Nucleus accumbens (tissue), 56 donors: ENCODE data around the gene LTO1.
"Not testable (repeated sequence)": the region's sequence is repeated elsewhere in the genome, so short reads cannot be mapped to it uniquely, and the experiment has no call there.

ENCODE experiments used
- DNase-seq, 56 donors: peaks; one replicate each; lab custom pipeline; 2025; lab: John Stamatoyannopoulos, UW

Gene LTO1

DNA sequence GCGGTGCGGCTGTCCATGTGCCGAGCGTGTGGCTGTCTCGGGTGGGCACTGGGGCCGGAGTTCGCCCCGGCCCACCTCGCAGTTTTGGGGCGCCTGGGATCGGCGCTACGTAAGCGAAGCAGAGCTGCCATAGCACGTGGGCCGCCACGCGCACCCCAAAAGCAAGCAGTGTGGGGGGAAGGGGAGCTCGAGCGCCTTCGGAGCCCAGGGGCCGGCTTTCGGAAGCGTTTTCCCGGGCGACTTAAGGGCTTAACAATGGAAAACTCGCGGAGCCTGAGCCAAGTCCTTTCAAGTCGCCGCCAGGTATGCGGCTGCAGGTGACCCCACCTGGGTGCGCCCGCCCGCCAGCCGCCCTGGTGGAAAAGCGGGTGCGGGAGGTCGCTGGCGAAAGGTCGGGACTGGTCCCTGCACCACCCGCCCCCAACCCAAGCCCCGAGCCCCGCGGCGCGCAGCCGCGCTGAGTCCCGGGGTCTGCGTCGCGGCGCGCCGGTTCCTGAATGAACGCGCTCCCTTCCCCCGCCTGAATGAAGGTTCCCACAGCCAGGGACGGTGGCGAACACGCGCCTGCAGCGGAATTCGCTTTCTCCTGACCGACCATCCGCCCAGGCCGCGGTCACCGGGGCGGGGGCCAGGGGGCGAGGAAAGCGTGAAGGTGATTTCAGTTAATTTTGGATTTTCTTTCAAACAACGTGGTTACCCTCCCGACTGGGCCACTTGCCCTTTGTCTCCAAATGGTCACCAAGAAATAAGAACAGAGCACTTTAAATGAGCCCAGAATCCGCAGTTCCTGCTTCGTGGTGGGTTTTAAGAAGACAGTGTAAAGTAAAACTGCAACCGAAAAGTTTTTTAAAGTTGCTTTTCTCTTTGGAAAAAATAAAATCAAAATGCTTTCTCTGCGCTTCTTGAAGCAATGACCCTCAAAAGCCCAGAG is 36.9 kb downstream of the LTO1 start:
- DNase-seq, result no peak

DNA sequence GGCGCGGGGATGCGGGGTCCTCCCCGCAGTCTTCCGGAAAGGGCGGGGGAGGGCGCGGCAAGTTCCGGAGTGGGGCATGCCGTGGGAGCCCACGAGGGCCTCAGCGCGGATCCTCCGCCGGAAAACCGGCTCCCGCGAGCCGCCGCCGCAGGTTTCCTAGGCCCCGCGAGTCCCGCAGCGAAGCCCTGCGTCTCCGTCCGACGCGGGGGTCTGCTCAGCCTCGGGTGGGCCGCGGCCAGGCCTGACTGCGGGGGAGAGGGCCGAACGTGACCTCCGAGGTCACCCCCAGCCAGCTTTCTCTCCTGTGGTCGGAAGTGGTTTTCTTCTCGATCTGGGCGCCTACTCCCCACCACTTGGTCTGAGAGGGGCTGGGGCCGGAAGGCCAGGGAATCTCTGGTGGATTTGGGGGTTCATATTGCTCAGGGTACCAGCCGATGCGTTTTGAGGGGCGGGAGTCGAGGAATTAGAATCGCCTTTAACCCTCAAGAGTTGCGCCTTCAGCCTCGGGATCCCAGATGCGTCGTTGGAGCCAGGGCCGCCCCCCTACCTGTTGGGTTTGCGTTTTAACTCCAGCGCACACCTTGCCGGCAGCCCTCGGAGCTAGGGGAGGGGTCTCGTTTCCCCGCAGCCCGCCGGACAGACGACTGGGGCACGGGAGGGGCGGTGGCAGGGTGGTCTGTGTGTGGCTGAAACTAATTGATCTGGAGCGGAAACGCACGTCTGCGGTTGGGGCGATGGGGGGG is 37.8 kb downstream of the LTO1 start:
- no peak for DNase-seq

DNA sequence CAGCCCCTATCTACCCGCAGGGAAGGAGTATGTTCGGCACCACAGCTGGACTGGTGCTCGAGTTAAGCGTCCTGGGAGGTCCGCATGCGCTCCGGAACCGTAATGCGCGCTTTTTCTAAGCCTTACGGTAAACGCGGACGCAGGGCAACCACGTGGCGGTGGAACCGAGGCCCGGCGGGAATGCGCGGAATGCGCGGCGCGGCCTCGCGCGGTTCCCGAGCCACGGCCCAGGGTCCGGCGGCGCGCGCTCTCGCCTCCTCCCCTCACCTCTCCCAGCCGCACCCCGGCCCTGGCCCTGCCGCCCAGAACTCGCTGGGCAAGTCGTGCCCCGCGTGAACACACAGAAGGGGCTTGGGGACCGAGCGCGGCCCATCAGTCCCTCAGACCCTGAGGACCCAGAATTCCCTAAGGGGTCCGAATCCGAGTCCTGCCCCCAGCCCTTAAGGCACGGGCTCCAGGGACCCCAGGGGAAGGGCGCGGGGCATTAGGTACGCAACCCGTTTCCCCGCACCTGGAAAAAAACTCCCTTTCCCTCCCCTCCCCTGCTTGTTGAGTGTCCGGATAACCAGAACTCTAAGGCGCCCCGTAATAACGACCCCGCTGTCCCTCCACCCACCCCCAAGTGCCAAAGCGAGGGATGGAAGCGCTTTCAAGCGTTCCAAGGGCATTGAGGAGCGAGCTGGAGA is 38.5 kb downstream of the LTO1 start:
- peak in 35 of 56 donors; percentile 4 to 66 (median 24) for DNase-seq

DNA sequence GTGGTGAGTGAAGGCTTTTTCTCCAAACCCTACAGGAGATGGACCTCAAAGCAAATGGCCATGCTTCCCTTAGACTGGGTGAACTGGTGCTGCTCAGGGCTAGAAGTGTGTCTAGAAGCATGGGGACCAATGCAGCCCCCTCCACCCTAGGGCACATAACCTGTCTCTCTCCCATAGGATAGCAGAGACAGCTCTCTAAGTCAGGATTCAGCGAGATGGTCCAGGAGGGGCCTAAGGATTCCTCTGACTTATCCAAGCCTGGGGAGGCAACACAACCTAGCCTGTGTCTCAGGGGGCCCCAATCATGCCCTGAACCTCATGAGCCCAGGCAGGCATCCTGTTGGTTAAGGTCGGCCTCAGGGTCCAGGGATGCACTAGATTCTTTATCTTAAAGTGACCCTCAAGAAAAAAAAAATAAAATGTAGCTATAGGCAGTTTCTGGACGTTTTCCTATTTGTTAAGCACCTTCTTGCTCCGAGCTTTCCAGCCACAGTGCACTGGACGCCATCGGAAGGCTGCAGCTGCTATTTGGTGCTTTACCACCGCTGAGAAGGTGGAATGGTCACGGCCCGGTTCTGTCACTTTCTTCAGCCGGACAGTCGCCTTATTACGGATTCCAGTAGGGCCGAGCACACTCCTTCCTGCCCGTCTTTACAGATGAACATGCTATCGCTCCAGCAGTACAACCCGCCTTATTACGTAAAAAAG is 39.2 kb downstream of the LTO1 start:
- no peak for DNase-seq

DNA sequence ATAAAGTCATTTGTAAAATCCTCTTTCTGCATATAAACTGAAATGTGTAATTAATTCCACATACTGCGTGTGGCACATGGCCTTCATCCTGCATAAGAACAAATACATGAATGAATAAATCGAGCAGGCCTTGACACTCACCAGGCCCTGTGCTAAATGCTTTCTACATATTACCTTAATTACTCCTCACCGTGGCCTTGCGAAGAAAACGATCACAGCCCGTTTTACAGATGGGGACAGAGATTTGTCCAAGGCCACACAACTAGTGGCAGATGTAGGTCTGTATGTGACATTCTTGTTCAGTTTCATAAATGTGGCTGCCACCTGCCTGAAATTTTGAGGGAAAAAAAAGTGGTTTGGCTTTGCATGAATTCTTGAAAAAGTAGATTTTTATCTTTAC is 40.0 kb downstream of the LTO1 start:
- no peak for DNase-seq

DNA sequence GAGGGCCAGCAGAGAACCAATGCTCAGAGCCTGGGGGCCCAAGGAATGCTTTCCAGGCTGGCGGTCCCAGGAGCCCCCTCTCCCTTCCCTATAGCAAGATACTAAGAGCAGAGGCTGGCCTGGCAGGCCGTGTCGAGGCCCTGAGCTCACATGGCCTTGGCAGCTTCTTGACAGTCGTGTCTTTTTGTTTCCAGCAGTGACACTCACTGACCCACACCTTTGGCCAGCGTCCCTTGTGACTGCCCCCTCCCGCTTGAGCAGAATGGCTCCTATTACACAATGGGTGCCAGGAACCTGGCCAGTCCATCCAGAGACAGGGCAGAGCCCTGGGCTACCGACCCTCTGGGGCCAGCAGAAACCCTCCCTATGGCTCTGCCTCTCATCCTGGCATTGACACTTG is 40.6 kb downstream of the LTO1 start:
- DNase-seq, result no peak

DNA sequence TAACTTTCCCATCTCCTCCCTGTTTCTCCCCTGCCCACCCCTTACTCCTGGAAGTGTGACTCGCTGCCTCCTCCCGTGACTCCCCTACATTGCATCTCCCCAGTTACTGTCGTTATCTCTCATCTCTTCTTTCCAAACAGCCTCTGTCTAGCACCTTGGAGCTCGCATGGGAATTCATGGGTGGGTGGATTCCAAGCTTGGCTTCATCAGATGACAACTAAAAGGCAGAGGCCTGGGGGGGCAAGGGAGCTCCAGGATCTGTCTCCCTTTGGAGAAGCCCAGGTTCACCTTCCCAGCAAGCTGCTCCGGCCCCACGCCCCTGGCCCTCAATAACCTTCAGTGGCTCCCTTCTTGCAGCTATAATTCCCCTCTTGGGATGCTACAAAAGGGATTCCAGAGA is 41.1 kb downstream of the LTO1 start:
- no peak for DNase-seq

DNA sequence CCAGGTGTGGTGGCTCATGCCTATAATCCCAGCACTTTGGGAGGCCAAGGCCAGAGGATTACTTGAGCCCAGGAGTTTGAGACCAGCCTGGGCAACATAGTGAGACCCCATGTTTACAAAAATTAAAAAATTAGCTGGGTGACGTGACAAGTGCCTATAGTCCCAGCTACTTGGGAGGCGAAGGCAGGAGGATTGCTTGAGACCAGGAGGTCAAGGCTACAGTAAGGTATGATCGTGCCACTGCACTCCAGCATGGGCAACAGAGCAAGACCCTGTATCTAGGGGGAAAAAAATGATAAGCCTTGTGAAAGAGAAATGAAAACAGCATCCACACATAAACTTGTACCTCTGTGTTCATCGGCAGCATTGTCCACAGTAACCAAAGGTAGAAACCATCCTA is 42.3 kb downstream of the LTO1 start:
- no peak for DNase-seq

DNA sequence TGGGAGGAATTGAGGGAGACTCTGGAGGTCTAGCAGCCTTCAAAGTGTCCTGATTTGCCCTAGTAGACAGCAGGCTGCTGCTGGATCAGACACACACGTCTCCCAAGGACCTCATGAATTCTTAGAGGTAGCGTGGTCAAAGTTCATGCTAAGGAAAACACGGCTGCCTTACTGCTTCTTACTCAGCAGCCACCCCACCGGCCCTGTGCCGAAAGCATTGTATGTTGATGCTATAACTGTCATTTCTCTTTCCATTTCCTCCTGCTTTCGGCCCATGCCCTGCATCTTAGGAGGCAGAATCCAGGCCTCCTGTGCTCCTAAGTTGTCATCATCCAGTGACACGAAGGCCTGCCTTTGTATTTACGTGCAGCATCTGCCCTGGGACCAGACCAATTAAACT is 44.7 kb downstream of the LTO1 start:
- DNase-seq, result no peak

DNA sequence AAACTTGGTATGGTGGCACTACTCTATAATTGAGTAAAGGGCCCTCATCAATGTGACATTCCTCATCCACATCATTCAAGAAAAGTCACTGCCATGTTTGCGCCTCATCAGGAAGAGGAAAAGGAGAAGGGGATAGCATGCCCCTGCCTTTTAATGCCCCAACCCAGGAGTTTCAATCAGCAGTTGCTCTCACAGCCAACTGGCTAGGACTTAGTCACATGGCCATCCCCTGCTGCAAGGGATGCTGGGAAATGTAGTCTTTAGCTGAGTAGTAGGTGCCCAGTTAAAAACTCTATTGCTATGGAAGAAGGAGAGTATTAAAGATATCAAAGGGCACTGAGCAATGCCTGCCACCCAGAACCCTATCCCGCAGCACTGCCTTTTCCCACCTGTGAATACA is 45.1 kb downstream of the LTO1 start:
- no peak for DNase-seq

DNA sequence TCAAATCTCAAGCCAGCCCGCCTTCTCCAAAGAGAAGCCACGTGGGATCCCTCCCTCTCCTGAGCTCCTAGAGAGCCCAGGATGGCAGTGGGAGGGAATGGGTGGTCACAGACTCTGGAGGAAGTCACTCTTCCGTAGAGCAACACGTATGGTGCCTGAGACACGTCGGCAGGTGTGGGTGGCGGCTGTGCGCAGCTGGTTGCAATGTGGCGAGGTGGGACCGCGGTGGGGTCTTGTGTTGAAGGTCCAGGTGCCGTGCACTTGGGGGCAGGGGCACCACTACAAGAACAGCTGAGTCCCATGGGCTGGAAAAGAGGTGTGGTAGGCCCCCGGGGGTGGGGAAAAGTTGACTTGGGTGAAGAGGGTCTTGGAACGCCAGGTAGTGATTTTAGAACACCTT is 47.6 kb downstream of the LTO1 start:
- no peak for DNase-seq

DNA sequence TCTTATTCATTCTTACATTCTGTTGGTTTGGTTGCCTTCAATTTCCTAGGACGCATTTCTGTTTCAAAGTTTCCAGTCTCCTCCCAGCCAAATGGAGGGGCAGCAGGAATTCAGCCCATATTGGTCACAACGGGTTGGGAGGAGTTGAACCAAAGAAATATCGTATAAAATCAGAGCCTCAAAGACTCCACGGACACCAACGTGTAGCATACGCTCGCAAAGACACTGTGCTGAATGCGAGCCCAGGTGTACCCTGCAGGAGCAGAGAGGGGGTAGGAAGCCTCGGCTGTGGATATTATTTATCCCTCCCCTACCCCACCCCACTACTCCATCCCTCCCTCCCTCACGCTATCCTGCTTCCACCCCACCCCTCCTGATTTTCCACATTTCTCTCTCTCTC is 49.7 kb downstream of the LTO1 start:
- no peak for DNase-seq

DNA sequence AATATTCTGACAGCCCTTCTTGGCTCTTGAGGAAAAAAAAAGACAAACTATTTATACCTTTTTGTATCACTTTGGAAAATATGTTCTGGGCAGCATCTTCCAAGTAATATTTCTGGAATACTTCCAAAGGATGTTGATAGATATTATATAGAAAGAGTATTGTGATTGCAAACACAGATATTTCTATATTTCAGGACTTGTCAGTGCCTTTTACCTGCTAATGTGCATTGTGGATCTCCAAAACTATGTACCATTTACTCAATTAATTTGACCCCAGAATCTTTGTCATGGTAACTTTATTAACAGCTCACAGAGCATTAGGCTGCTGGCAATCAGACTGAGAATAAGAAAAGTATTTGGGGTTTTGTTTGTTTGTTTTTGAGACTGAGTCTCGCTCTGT is 50.9 kb downstream of the LTO1 start:
- DNase-seq, result no peak

DNA sequence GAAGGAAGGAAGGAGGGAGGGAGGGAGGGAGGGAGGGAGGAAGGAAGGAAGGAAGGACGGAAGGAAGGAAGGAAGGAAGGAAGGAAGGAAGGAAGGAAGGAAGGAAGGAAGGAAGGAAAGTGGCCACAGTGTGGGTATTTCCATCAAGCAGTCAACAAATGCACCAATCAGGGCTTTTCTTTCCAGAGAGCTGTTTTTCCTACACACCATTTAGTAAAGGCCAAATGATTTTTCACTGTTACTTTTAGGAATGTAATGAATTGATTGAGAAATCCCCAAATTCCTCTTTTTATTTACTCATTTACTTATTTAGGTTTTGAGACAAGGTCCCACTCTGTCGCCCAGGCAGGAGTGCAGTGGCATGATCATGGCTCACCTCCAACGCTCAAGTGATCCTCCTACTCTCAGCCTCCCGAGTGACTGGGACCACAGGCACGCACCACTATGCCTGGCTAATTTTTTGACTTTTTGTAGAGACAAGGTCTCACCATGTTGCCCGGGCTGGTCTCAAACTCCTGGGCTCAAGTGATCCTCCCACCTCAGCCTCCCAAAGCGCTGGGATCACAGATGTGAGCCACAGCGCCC is 53.0 kb downstream of the LTO1 start:
- DNase-seq, result not testable (repeated sequence)

DNA sequence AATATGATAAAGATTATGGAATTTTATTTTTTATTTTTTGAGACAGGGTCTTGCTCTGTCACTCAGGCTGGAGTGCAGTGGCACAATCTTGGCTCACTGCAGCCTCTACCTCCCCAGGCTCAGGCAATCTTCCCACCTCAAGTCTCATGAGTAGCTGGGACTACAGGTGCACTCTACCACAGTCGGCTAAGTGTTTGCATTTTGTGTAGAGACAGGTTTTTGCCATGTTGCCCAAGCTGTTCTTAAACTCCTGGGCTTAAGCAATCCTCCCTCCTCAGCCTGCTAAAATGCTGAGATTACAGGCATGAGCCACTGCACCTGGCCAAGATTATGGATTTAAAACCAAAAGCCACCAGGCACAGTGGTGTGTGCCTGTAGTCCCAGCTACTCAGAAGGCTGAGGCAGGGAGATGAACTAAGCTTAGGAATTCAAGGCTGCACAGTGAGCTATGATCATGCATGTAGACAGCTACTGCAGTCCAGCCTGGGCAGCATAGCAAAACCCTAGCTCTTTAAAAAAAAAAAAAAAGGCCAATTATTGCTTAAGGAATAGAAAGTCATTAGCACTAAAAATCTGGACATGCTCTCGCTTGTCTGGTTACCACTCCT is 54.4 kb downstream of the LTO1 start:
- no peak for DNase-seq

DNA sequence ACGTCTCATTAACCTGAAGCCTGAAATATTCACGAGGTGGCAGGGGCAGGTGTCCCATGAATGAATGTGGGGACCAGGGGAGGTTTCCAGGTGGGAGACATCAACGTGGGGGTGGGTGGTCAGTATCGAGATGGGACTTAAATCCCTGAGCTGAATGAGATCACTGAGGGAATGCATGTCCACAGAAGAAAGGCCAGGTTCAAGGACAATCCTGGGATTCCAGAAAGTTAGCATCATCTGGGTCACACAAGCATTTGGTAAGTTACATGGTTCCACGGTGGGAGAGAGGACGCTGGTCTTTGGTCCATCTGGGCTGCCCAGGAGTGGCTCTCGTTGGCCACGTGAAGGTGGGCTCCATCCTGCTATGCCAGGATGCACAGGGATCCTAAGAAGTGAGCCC is 56.9 kb downstream of the LTO1 start:
- no peak for DNase-seq

DNA sequence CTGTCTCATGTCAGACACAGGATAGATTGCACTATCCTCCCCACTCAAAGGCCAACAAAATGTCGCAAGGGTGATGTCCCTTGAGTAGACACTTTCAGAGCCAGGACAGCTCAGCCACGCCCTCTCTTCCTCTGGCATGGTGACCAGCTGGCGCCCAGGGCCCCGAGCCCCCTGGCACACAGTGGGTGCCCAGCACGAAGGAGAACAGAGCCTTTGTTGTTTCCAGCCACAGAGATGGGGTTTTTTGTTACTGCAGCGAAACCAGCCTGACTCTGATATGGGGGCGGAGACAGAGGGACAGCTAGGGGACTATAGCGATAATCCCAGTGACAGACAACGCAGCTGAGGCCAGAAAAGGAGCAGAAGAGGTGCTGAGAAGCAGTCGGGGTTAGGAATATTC is 57.5 kb downstream of the LTO1 start:
- no peak for DNase-seq

DNA sequence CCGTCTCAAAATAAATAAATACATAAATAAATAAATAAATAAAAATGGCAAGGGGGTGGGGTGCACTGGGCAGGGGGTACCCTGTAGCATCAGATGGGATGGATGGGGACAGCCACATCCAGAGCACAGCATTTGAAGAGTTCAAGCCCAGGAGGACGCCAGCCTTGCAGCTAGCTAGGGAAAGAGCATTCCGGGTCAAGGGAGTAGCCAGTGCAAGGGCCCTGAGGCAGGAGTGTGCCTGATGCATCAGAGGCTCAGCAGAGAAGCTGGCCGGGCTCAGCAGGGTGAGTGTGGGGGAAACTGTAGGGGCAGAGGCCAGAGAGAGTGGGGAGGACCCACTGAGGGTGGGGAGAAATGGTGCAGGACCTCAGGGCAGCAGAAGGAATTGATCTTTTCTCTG is 57.9 kb downstream of the LTO1 start:
- DNase-seq, result no peak
